ENCODE data around the gene WDR33.

DNA sequence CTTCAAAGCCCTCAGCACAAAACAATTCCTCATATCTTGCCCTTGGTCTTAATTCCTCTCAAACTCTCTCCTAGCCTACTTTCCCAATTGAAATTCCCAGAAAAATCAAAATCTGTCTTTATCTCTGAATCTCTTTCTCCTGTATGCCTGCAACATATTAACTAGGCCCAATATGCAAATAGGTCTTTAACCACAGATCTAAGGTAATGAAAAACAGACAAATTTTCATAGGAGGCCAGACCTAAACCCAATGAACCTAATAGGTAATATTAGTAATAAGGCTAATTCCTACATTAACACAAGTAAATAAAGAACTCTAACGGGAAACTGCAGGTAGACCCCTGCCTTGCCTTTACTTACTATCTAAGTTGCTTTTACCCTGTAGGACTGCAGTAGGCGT, 41.4 kb downstream of the WDR33 start:
- TF ChIP-seq MAFF (IDR thresholded peaks at IDR 0.05; ENCODE audit: low read length) (no peak), NFIC (IDR thresholded peaks at IDR 0.05) (no peak), TCF7L2 (IDR thresholded peaks at IDR 0.05; ENCODE audit: low read depth, low read length) (no peak), TARDBP (IDR thresholded peaks at IDR 0.05) (no peak), YY1 (IDR thresholded peaks at IDR 0.05; ENCODE audit: borderline replicate concordance in 1 of 3, control insufficient read depth in 1 of 3, extremely low read depth in 1 of 3, insufficient read depth in 3 of 3, insufficient read length in 1 of 3, insufficient replicate concordance in 2 of 3, low read depth in 1 of 3, low read length in 2 of 3) (no peak), RAD21 (CRISPR knock-in tag; conservative IDR thresholded peaks at IDR 0.05 in 1 of 2, IDR thresholded peaks at IDR 0.05 in 1 of 2) (no peak), MAFK (IDR thresholded peaks at IDR 0.05; ENCODE audit: low read length) (no peak), ZNF311 (CRISPR knock-in tag; IDR thresholded peaks at IDR 0.05) (no peak), ZNF121 (CRISPR knock-in tag; conservative IDR thresholded peaks at IDR 0.05) (no peak), NFYB (IDR thresholded peaks at IDR 0.05; ENCODE audit: extremely low read depth, insufficient read length) (no peak), CHD2 (IDR thresholded peaks at IDR 0.05; ENCODE audit: low read depth, low read length) (no peak)
- TF ChIP-seq, protein P1, sequence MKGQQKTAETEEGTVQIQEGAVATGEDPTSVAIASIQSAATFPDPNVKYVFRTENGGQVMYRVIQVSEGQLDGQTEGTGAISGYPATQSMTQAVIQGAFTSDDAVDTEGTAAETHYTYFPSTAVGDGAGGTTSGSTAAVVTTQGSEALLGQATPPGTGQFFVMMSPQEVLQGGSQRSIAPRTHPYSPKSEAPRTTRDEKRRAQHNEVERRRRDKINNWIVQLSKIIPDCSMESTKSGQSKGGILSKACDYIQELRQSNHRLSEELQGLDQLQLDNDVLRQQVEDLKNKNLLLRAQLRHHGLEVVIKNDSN (CRISPR knock-in tag; IDR thresholded peaks at IDR 0.05) = no peak
